Epithelial cell of alveolus of lung (primary cell): Measurements from ENCODE around the gene QKI. TPM values are rescaled to one million over a fixed set of nuclear protein-coding genes. Genes with fewer than 3 reads are reported as not detected.

Experiments
- total RNA-seq: library from RNA; depleted of rRNA; stranded (reverse); fragments of >200 nt; gene quantifications from 2 replicates; pipeline ENCODE4 v1.2.1, GENCODE V29; 2015

The QKI gene
- total RNA-seq = 126 and 151 TPM in 2 replicates

GRCh38 chr6:163414117-163414945, at the start of gene QKI:
Gene QKI, plus strand, starts transcription at chr6:163414718. Its CDS starts 476 bp downstream, at chr6:163415194.

